ENCODE measurements around the gene RHEBL1. TPM values are rescaled to one million over a fixed set of nuclear protein-coding genes. Genes with fewer than 3 reads are reported as not detected.

Gene RHEBL1
- total and polyA plus RNA-seq, 7 donors: 0.21 to 1.2 (median 0.77) TPM; not detected in 3

DNA sequence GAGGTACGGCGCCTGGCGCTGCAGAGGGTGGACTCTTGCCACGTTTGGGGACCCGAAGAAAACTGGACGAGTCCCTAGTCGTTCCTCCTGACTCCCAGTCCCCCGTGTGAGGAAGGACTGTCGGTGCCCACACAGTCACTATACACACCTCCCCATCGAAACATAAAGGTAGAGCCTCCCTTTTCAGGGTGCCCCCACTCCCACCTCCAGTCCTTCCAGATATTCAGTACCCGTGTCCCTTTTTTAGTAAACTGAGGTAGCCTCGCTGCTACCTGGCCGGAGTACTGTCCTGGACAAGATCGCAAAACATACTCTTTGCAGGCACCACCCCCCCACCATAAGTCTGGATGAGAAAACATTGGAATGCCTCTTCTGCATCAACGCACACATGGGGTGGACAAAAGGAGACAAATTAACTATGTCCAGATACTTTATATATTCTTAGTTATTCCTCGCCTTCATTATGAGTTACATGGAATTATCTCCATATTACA is 8.6 kb downstream of the RHEBL1 start:
- Histone ChIP-seq H3K36me3 (ENCODE audit: insufficient read depth in 1 of 2, low read depth in 1 of 2) (no peaks in the 10 kb centered on the region), H3K4me3 (peak overlapping the region; percentile 99), H3K4me1 (peaks cover 23% of the 10 kb centered on the region), H3K27ac (peak overlapping the region; percentile 95), H3K27me3 (ENCODE audit: insufficient read depth in 3 of 3, low read length in 2 of 3) (no peaks in the 10 kb centered on the region), H3K9me3 (no peaks in the 10 kb centered on the region)
- intact Hi-C loops (cut with DNase I): loop anchor here (5.0 to 10.0 kb wide), 3 partner anchors 36 to 174 kb away; no protein-coding TSS in a partner anchor
- no peak for TF ChIP-seq CTCF (IDR thresholded peaks at IDR 0.05)
- WGBS, 3 donors: 6 to 8% (median 7%) methylated on average over 16 of the region's 16 CpGs
- DNase-seq (no peak), ATAC-seq (no peak)

DNA sequence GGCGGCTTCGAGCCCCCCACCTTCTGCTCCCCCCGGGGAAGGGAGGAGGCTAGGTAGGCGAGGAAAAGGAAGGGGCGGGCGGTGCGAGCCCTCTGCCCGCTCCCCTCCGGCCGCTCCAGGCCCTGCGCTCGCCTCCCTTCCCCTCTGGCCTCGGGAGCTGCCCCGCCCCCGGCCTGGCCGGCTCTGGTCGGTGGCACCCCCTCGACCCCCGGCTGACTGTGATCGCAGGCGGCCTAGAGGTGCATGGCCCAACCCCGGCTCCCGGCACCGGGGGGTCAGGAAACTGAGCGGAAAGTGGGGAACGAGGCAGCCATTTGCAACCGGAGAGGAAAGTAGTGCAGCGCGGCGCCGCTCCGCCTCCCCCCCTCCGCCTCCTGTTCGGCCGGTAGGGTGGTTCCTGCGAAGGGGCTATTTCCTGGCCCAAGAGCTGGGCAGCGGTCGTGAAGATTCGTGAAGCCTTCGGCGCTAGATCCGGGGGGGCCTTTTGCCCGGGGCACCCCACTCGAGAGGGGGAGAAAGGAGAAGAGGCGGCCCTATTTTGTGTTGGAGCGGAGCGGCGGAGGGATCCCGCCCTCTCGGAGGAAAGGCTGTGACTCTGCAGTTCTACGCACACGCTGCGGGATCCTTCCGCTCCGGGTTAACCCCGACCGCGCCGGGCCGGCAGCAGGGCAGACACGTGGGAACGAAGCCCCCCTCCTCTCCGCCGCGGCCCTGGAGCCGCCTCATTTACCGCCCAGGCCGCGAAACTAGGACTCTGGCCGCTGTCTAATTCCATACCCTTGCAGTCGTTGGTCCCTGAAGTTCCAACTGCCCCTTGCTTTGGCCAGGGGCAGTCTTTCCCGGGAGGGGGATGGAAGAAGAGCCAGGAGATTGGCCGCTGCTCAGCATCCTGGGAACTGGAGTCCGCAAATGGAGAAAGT is 9.3 kb downstream of the RHEBL1 start, which contains the start of gene KMT2D:
Gene KMT2D, minus strand, starts transcription at position 558 of the 920 bp plus-strand sequence. CDS start 5,470 bp downstream, outside the sequence.
- no peaks in the 10 kb centered on the region for H3K9me3 ChIP-seq
- peak; percentile 25 for TF ChIP-seq CTCF (IDR thresholded peaks at IDR 0.05)
- WGBS, 3 donors: 0 to 1% (median 1%) methylated on average over 52 to 74 of the region's 74 CpGs
- DNase-seq (peak; percentile 94 to 97), ATAC-seq (peak; percentile 88 to 91 (median 90))
- peaks cover 30% of the 10 kb centered on the region for H3K4me1 ChIP-seq
- no peaks in the 10 kb centered on the region for H3K36me3 ChIP-seq (ENCODE audit: insufficient read depth in 1 of 2, low read depth in 1 of 2)
- no peaks in the 10 kb centered on the region for H3K27me3 ChIP-seq (ENCODE audit: insufficient read depth in 3 of 3, low read length in 2 of 3)
- intact Hi-C loops (cut with DNase I): loop anchor here (5.0 to 10.0 kb wide), 3 partner anchors 37 to 174 kb away; no protein-coding TSS in a partner anchor
- H3K4me3 ChIP-seq: peak within 1 kb of the TSS; percentile 99
- H3K27ac ChIP-seq: peak within 1 kb of the TSS; percentile 95

- ATAC-seq (peak; percentile 1 to 17 (median 10)), DNase-seq (peak in 1 of 2 donors; percentile 74)
- Histone ChIP-seq H3K4me3 (peak overlapping the region; percentile 99), H3K27ac (peak overlapping the region; percentile 95), H3K36me3 (ENCODE audit: insufficient read depth in 1 of 2, low read depth in 1 of 2) (peaks cover 0 to 7% of the 10 kb centered on the region in 2 donors), H3K9me3 (no peaks in the 10 kb centered on the region), H3K27me3 (ENCODE audit: insufficient read depth in 3 of 3, low read length in 2 of 3) (no peaks in the 10 kb centered on the region), H3K4me1 (peaks cover 37% of the 10 kb centered on the region)
- 0 to 1% (median 0%) methylated on average over 51 to 70 of the region's 70 CpGs for WGBS, 3 donors
- intact Hi-C loops (cut with DNase I): loop anchor here (5.0 to 10.0 kb wide), 4 partner anchors 37 to 175 kb away; no protein-coding TSS in a partner anchor
- TF ChIP-seq CTCF (IDR thresholded peaks at IDR 0.05): no peak
Measured at GRCh38 chr12:49059299-49060171, 10.2 kb downstream of the RHEBL1 start.

DNA sequence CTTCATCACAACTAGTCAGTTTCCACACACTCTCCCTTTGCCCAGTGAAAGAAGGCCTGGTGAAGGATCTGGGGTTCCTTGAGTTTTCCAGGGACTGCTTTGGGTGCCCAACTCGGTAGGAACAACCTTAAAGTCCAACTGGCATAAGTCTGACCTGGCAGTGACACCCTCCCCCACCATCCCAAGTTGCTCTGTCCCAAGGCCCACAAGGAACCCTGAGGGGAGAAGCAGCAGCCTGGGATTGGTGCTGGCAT is 10.8 kb downstream of the RHEBL1 start:
- Histone ChIP-seq H3K27me3 (ENCODE audit: insufficient read depth in 3 of 3, low read length in 2 of 3) (no peaks in the 10 kb centered on the region), H3K36me3 (ENCODE audit: insufficient read depth in 1 of 2, low read depth in 1 of 2) (peaks cover 0 to 13% of the 10 kb centered on the region in 2 donors), H3K27ac (peak overlapping the region; percentile 95), H3K4me3 (peak overlapping the region; percentile 99), H3K9me3 (no peaks in the 10 kb centered on the region), H3K4me1 (peaks cover 33% of the 10 kb centered on the region)
- intact Hi-C loops (cut with DNase I): loop anchor here (5.0 kb wide), 1 partner anchor 37 kb away; no protein-coding TSS in a partner anchor
- ATAC-seq: no peak
- 0% methylated on average over 1 of the region's 1 CpG for WGBS, 3 donors
- no peak for DNase-seq
- TF ChIP-seq CTCF (IDR thresholded peaks at IDR 0.05): no peak

Data from psoas muscle (tissue), 8 donors.